ENCODE measurements around the gene IGF2.

DNA sequence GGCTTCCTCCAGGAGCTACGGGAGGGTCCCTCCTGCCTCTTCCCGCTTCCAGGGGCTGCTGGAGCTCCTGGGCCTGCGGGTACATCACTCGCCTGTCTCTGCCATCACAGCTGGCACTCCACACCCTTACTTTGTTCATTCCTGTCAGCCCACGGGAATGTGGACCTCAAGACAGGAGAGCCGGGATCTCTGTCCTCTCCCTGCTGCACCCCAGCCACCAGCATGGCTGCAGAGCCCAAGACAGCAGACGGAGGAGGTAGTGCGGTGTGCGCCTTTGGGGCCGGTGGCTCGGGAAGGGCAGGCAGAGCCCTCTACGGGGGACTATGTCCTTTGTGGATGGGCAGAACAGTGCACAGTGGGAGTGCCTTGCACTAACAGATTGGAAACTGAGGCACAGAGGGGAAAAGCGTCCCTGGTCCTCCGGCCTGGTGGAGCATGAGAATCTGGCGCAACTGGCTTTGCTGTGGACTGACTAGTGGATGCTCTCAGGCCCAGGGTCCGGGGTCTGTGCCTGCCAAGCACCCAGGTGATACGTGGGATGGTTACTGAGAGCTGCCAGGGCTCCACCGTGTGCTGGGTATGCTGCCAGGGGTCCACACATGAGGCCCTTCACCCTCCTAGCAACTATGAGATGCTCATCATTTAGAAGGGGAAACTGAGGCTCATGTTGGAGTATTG lies 47.3 kb downstream of the IGF2 start:
- TF ChIP-seq, protein P1, sequence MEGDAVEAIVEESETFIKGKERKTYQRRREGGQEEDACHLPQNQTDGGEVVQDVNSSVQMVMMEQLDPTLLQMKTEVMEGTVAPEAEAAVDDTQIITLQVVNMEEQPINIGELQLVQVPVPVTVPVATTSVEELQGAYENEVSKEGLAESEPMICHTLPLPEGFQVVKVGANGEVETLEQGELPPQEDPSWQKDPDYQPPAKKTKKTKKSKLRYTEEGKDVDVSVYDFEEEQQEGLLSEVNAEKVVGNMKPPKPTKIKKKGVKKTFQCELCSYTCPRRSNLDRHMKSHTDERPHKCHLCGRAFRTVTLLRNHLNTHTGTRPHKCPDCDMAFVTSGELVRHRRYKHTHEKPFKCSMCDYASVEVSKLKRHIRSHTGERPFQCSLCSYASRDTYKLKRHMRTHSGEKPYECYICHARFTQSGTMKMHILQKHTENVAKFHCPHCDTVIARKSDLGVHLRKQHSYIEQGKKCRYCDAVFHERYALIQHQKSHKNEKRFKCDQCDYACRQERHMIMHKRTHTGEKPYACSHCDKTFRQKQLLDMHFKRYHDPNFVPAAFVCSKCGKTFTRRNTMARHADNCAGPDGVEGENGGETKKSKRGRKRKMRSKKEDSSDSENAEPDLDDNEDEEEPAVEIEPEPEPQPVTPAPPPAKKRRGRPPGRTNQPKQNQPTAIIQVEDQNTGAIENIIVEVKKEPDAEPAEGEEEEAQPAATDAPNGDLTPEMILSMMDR (IDR thresholded peaks at IDR 0.05), result no peak
- no peak for TF ChIP-seq POLR2A (IDR thresholded peaks at IDR 0.05)

Data from Peyer's patch (tissue), 4 donors.